ENCODE measurements around the gene ADGRL2. TPM values are rescaled to one million over a fixed set of nuclear protein-coding genes. Genes with fewer than 3 reads are reported as not detected.

Gene ADGRL2
- total RNA-seq, 1 donor from 2014 or later: 33.3 TPM

DNA sequence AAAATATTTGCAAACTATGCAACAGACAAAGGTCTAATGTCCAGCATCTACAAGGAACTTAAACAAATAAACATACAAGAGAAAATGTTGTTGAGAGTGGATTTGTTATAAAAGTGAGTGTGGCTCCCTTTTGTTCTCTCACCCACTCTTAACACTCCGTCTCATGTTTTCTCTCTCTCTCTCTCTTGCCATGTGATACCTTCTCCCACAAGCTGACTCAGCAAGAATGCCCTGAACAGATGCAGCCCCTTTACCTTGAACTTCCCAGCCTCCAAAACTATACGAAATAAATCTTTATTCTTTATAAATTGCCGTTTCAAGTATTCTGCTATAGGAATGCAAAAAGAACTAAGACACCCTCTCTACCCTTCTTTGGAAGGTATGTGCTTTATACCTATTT lies 234.1 kb downstream of the ADGRL2 start:
- intact Hi-C loops (cut with DNase I): no loop called here
- no peak for DNase-seq (ENCODE audit: low spot score)

Data from cardiac septum (tissue), 1 donor.